ENCODE results near the gene ZNF775. TPM values are rescaled to one million over a fixed set of nuclear protein-coding genes. Genes with fewer than 3 reads are reported as not detected.

Gene ZNF775
- total RNA-seq, 2 experiments from 2014 or later: 4.7 to 4.9 TPM

- TF ChIP-seq, protein P1, sequence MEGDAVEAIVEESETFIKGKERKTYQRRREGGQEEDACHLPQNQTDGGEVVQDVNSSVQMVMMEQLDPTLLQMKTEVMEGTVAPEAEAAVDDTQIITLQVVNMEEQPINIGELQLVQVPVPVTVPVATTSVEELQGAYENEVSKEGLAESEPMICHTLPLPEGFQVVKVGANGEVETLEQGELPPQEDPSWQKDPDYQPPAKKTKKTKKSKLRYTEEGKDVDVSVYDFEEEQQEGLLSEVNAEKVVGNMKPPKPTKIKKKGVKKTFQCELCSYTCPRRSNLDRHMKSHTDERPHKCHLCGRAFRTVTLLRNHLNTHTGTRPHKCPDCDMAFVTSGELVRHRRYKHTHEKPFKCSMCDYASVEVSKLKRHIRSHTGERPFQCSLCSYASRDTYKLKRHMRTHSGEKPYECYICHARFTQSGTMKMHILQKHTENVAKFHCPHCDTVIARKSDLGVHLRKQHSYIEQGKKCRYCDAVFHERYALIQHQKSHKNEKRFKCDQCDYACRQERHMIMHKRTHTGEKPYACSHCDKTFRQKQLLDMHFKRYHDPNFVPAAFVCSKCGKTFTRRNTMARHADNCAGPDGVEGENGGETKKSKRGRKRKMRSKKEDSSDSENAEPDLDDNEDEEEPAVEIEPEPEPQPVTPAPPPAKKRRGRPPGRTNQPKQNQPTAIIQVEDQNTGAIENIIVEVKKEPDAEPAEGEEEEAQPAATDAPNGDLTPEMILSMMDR (IDR thresholded peaks at IDR 0.05): no peak
- peak; percentile 21 for ATAC-seq
- peaks cover 3% of the 10 kb centered on the region for H3K36me3 Mint-ChIP-seq (ENCODE audit: low read depth)
- H3K27ac Mint-ChIP-seq: peak overlapping the region; percentile 62
- ChIA-PET CTCF (interaction anchor here (1.5 to 2.6 kb wide), 3 partner anchors 8 to 47 kb away, joined by 4 to 12 read pairs (median 7); a partner anchor contains a TSS), POLR2A (interaction anchor here (0.9 to 2.1 kb wide), 7 partner anchors 9 to 48 kb away, joined by 3 to 10 read pairs (median 4); partner anchors contain the start of genes ACTR3C, LRRC61, REPIN1 and ZNF775)
- DNase-seq: peak; percentile 28
- no peak overlapping the region for H3K4me3 Mint-ChIP-seq
- peaks cover 46% of the 10 kb centered on the region for H3K4me1 Mint-ChIP-seq (ENCODE audit: low read depth)
- no peaks in the 10 kb centered on the region for H3K27me3 Mint-ChIP-seq
- intact Hi-C loops (cut with micrococcal nuclease): loop anchor here (5.0 to 10.0 kb wide), 2 partner anchors 48 to 396 kb away; a partner anchor contains a TSS
- no peaks in the 10 kb centered on the region for H3K9me3 Mint-ChIP-seq
Measured at GRCh38 chr7:150358988-150359621, 20.0 kb upstream of the ZNF775 start.

DNA sequence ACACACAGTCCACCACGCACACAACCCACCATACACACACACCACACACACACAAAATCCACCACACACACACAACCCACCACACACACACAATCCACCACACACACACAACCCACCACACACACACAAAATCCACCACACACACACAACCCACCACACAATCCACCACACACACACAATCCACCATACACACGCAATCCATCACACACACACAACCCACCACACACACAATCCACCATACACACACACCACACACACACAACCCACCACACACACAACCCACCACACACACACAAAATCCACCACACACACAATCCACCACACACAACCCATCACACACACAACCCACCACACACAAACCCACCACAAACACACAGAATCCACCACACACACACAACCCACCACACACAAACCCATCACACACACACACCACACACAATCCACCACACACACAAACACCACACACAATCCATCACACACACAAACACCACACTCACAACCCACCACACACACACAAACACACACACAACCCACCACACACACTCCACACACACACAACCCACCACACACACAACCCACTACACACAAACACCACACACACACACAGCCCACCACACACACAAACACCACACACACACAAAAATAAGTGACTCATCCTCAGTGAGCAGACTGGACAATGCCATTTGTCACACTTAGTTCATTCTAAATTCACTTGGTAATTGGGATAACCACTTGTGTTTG is 19.3 kb upstream of the ZNF775 start:
- ATAC-seq (no peak), DNase-seq (no peak)
- Mint-ChIP-seq H3K4me1 (ENCODE audit: low read depth) (peaks cover 48% of the 10 kb centered on the region), H3K27me3 (no peaks in the 10 kb centered on the region), H3K4me3 (no peak overlapping the region), H3K27ac (peak overlapping the region; percentile 61), H3K36me3 (ENCODE audit: low read depth) (peaks cover 3% of the 10 kb centered on the region), H3K9me3 (no peaks in the 10 kb centered on the region)
- TF ChIP-seq, protein P1 (IDR thresholded peaks at IDR 0.05): no peak
- intact Hi-C loops (cut with micrococcal nuclease): loop anchor here (5.0 to 10.0 kb wide), 2 partner anchors 48 to 395 kb away; a partner anchor contains a TSS
- CTCF ChIA-PET: no interaction called here
- POLR2A ChIA-PET: no interaction called here

GRCh38 chr7:150360363-150361058 is 18.6 kb upstream of the ZNF775 start:
- Mint-ChIP-seq H3K9me3 (no peaks in the 10 kb centered on the region), H3K36me3 (ENCODE audit: low read depth) (peaks cover 3% of the 10 kb centered on the region), H3K4me1 (ENCODE audit: low read depth) (peaks cover 52% of the 10 kb centered on the region), H3K4me3 (no peak overlapping the region), H3K27me3 (no peaks in the 10 kb centered on the region), H3K27ac (peak overlapping the region; percentile 61)
- CTCF ChIA-PET: interaction anchor here (1.0 kb wide), 1 partner anchor 17 kb away, joined by 3 read pairs; no protein-coding TSS in a partner anchor
- no peak for ATAC-seq
- TF ChIP-seq, protein P1 (IDR thresholded peaks at IDR 0.05): no peak
- POLR2A ChIA-PET: interaction anchor here (0.7 to 1.1 kb wide), 2 partner anchors 41 to 58 kb away, joined by 3 read pairs; no protein-coding TSS in a partner anchor
- no peak for DNase-seq
- intact Hi-C loops (cut with micrococcal nuclease): no loop called here

DNA sequence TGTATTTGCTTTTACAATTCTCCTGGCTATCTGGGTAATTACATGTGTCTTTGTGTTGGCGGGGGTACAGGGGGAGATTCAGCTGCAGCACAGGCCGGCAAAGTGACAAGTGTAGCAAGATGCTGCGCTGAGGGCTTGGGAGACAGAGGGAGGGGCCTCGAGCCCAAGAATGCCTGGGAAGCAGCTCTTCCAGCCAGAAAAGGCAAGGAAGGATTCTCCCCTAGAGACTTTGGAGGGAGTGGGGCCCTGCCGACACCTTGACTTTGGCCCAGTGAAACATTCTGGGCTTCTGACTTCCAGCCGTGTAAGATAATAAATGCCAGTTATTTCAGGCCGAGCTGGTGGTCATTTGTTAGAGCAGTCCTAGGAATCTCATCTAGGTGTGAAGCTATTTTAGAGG is 17.7 kb upstream of the ZNF775 start:
- Mint-ChIP-seq H3K4me3 (no peak overlapping the region), H3K27me3 (no peaks in the 10 kb centered on the region), H3K27ac (no peak overlapping the region), H3K4me1 (ENCODE audit: low read depth) (peaks cover 59% of the 10 kb centered on the region), H3K36me3 (ENCODE audit: low read depth) (peaks cover 3% of the 10 kb centered on the region), H3K9me3 (no peaks in the 10 kb centered on the region)
- DNase-seq (no peak), ATAC-seq (no peak)
- TF ChIP-seq, protein P1 (IDR thresholded peaks at IDR 0.05): no peak
- intact Hi-C loops (cut with micrococcal nuclease): no loop called here
- ChIA-PET POLR2A (interaction anchor here (1.1 kb wide), 1 partner anchor 57 kb away, joined by 3 read pairs; no protein-coding TSS in a partner anchor), CTCF (interaction anchor here (1.0 to 1.5 kb wide), 2 partner anchors 18 to 88 kb away, joined by 3 to 4 read pairs; no protein-coding TSS in a partner anchor)
